GM19193 (cell line): ENCODE results near the gene NRSN2.

Source experiments
- POLR2A ChIP-seq: IDR thresholded peaks from 4 replicates; pipeline ENCODE4 v1.6.1; 2011; ENCODE audit not compliant: insufficient read depth, insufficient read length; ENCODE audit errors: extremely low read depth

Gene NRSN2

DNA sequence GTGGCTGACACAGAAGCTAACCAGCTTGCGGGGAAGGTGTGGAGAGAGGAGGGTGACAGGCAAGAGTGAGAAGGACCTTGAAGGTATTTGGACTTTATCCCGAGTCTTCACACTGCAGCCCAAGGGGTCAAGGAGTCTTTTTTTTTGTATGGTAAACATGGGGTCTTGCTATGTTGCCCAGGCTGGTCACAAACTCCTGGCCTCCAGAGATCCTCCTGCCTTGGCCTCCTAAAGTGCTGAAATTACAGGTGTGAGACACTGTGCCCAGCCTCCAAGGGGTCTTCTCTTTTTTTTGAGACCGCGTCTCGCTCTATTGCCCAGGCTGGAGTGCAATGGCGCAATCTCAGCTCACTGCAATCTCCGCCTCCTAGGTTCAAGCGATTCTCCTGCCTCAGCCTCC lies 12.3 kb upstream of the NRSN2 start:
- no peak for TF ChIP-seq POLR2A

GRCh38 chr20:341682-342081 lies 5.2 kb upstream of the NRSN2 start:
- no peak for TF ChIP-seq POLR2A

DNA sequence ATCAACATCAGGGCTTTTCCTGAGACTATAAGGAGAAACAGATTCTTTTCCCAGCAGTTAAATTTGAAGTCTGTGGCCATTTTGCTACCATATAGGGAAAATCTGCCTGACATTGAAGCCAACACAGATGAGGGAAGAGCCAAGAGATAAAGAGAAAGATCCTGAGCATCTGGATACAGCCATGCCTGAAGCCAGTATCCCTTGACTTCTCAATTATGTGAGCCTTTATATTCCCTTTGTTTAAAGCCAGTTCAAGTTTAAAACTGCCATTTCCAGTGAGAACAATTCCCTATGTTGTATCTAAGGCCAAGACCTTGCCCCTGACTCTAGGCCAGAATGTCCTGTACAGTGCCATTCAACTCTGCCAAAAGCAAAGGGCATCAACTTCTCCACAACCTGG lies 3.8 kb upstream of the NRSN2 start:
- no peak for TF ChIP-seq POLR2A

DNA sequence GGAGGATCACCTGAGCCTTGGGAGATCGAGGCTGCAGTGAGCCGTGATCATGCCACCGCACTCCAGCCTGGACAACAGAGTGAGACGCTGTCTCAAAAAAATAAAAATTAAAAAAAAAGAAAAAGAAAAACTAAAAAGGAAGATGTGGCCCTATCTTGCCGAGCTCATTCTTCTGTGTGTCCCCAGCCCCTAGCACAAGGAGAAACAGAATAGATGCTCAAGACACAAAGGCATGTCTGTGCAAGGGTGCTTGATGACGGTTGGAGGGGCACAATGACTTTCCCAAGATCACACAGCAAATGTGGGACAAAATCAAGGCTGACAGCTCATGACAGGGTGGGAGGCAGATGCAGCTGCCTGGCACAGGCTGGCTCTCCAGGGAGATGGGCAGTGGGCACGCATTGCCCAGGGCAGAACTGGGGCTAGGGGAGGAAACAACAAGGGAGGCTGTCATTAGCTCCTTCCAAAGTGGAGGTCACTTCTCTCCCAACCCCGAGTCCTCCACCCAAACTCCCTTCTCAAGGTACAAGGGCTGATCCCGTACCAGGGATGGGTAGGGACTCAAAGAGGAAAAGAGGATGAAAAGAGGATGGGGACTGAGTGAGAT lies 775 bp upstream of the NRSN2 start:
- no peak for TF ChIP-seq POLR2A

DNA sequence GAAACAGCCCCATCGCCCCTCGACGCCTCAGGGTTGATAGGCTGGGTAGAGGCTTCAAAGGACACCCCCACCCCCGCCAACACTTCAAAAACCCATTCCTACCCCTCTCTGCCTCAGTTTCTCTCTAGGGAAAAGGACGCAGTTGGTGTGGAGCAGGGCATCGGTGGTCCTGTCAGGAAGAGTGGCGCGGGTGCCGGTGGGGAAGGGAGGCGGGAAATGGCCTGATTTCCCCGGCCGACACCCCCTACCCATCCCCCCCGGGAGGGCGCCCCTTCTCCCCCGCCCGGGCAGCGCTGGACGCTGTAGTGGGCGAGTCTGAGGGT lies 367 bp downstream of the NRSN2 start:
- TF ChIP-seq POLR2A: no peak

GRCh38 chr20:347640-348484 lies 951 bp downstream of the NRSN2 start:
- peak; percentile 64 for TF ChIP-seq POLR2A

GRCh38 chr20:348972-349841 lies 2.3 kb downstream of the NRSN2 start:
- no peak for TF ChIP-seq POLR2A

DNA sequence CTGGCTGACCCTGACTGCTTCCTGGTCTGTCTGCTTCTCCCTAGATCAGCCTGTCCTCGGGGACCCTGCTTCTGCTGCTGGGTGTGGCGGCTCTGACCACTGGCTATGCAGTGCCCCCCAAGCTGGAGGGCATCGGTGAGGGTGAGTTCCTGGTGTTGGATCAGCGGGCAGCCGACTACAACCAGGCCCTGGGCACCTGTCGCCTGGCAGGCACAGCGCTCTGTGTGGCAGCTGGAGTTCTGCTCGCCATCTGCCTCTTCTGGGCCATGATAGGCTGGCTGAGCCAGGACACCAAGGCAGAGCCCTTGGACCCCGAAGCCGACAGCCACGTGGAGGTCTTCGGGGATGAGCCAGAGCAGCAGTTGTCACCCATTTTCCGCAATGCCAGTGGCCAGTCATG lies 6.3 kb downstream of the NRSN2 start:
- no peak for TF ChIP-seq POLR2A

GRCh38 chr20:354298-354977 lies 7.5 kb downstream of the NRSN2 start:
- TF ChIP-seq POLR2A: no peak

- TF ChIP-seq POLR2A: no peak
Measured at GRCh38 chr20:356745-357144, 9.8 kb downstream of the NRSN2 start.

GRCh38 chr20:358891-359555 lies 12.1 kb downstream of the NRSN2 start:
- TF ChIP-seq POLR2A: no peak

GRCh38 chr20:361561-361960 lies 14.7 kb downstream of the NRSN2 start:
- TF ChIP-seq POLR2A: no peak

DNA sequence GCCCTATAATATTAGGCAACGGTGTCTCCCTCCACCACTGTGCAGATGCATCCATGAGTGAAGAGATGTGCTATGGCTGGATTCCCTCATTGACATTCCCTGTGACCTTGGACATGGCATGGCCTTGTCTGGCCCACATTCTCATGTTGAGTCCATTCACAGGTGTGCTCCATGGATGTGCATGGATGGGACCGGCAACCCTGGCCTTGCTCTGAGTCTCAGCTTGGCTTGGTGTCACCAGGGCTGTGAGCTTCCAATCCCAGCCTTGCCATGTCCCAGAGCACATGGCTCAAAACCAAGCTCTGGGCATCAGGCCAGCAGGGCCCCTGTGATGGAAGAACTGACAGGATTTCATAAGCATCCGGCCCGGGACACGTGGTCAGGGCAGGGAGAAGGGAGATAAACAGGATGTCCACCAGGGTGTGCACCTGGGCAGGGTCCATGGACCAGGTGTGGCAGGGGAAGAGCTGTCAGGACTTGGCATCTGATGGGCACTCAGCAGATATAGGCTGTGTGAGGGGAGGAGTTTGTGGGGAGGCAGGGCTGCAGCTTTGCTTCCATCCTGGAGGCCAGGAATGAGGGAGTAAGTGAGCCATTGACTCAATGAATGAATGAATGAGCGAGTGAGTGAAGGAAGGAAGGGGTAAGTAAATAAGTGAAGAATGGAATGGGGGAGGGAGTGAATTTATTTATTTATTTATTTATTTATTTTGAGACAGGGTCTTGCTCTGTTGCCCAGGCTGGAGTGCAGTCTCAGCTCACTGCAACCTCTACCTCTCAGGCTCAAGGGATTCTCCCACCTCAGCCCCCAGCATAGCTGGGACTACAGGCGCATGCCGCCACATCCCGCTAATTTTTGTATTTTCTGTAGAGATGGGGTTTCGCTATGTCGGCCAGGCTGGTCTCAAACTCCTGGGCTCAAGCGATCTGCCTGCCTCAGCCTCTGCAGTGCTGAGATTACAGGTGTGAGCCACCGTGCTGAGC lies 15.7 kb downstream of the NRSN2 start:
- no peak for TF ChIP-seq POLR2A
